Thoracic aorta endothelial cell (primary cell): ENCODE data around the gene CLK2. TPM values are rescaled to one million over a fixed set of nuclear protein-coding genes. Genes with fewer than 3 reads are reported as not detected.

Experiments used
- total RNA-seq: library from RNA; depleted of rRNA; stranded (reverse); fragments of >200 nt; gene quantifications from 2 replicates; pipeline ENCODE4 v1.2.3, GENCODE V29; 2012

CLK2 gene
- total RNA-seq: 33.8 and 34.6 TPM in 2 replicates

DNA sequence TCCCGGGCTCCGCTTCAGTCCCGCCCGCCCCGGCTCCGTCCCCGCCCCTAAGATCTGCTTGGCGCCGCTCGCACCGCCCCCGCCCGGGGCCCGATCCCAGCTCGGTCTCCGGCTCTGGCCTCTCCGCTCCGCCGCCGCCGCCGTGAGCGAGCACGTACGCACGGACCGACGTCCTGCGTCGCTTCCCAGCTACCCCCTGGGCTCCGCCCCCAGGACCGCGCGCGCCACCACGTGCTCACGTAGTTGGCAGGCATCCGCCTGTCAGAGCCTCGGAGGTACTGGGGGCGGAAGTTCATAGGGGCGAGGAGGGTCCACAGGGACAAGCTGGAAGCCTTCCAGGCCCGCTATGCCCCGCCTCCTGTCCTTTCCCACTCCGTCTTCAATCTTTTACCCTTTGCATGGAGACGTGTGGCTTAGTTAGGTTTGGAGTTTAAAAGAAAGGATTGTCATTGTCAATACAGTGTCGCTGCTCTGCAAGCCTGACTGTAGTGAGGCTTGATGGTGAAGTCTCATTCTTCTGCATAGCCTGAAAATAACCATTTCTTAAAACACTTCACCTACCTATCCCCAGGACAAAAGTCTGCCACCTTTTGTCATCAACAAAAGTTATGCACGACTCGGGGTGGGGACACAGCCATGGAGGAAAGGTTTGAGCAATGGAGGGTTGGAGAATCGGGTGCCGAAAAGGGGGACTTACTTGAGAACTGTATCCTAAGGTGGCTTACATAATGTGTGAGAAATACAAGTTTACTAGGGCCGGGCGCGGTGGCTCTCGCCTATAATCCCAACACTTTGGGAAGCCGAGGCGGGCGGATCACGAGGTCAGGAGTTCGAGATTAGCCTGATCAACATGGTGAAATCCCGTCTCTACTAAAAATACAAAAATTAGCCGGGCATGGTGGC is at the start of gene CLK2:
TSS of gene CLK2 (minus strand) at position 162 of the 903 bp plus-strand sequence. CDS start 2,527 bp downstream, outside the sequence.

DNA sequence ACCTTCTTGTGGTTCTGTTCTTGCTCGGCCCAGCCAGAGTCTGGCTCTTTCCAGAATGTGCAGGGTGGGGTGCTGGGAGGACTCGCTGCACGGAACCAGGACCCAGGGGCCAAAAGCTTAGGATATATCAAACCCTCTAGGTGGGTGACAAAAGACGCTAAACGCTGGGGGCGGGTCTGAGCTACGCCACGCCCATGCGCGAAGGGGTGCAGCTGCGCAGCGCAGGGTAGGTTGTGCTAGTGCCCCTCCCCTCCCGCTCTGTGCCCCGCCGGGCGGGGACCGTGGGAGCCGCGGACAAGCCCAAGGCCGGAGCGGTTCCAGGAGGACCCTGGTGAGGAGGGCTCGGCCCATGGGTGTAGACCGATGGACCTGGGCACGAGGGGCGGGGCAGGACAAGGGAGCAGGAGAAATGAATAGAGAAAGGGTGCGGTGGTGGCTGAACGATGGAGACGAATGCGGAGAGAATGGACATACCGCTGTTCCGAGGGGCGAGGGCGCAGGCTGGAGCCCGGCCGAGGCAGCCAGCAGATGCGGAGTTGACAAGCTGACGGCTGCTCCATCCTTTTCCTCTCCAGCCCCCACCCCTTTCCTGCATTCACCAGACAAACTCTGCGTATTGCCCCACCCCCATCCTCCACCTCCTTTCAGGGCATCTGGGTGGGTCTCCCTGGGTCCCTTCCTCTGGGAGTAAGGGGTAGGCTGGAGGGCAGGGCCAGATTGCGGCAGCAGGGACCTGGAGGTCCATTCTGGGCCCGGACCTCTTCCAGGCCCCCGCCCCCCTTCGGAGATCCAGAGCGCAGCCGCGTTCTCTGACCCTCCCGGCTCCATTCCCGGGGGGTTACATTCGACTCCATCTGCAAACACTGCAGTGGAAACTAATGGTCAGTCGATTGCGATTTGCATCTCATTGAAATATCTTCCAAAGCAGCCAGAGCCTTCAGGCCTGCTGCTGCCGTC is 47.6 kb upstream of the CLK2 start, which contains the start of gene RUSC1:
TSS of gene RUSC1 (plus strand) at position 234 of the 957 bp plus-strand sequence. CDS start 880 bp downstream, outside the sequence.

DNA sequence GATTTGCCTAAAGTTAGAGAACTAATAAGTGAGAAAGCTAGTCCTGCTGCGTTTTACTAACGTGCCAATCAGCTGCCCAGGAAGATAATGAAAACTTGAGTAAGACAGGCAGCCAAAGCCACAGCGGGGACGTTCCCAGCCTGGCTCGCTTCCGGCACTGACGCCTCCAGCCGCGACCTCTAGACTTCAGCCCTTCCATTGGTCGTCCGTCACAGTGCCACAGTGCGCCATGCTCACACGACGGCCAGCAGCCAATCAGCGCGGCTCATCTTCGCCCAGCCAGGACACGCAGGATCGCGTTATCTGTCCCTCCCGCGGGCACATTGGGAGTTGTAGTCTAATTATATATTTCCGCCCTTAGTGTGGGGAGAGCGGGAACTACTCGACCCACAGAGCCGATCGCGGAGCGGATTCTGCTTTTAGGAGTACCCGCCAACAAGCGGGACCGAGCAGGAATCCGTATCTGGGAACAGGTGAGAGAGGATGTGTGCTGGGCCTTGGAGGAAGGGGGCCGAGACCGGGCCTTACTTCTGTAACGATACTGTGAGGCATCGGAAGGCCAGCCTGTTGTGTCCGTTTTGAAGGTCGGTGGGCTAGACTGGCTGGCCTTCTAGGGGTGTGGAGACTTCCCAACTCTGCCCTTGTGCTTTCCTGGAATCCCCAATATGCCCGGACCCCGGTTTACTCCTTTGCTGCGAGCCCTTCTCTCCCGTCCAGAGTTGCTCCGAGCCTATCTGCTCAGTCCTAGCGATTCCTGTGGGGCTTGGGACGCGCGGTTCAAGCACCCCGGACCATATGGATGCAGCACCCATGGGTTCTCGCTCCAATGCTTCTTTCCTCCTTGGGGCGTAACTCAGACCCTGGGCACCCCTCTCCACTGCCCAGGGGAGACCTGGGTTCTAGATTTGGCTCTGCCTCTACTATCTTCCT is 35.5 kb upstream of the CLK2 start, which contains the start of gene FDPS:
TSS of gene FDPS (plus strand) at position 374 of the 930 bp plus-strand sequence. CDS start 924 bp downstream, outside the sequence.

DNA sequence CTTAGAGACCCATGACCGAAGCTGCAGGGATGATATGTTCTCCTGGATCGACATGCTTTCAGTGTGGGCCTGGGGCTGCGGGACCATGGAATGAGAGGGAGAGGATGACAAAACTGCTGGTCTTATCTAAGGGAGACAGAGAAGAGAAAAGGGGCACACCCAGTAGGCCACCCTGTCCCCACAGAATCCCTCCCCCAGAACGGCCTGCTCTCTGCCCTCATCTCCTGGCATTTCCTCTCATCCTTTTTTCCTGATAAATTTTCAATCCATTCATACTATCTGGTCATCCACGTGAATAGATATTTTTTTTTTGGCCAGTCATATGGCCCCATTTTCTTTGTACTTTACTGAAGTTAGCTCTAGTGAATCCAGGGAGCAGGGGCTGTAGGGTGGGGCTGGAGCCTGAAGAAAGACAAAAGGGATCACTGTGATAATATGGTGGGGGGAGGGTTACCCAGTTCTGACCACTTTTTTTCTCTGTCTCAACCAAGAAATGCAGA is 28.1 kb upstream of the CLK2 start, which contains the start of gene PKLR:
TSS of gene PKLR (minus strand) at position 97 of the 500 bp plus-strand sequence. CDS start at position 54, 43 bp downstream.

DNA sequence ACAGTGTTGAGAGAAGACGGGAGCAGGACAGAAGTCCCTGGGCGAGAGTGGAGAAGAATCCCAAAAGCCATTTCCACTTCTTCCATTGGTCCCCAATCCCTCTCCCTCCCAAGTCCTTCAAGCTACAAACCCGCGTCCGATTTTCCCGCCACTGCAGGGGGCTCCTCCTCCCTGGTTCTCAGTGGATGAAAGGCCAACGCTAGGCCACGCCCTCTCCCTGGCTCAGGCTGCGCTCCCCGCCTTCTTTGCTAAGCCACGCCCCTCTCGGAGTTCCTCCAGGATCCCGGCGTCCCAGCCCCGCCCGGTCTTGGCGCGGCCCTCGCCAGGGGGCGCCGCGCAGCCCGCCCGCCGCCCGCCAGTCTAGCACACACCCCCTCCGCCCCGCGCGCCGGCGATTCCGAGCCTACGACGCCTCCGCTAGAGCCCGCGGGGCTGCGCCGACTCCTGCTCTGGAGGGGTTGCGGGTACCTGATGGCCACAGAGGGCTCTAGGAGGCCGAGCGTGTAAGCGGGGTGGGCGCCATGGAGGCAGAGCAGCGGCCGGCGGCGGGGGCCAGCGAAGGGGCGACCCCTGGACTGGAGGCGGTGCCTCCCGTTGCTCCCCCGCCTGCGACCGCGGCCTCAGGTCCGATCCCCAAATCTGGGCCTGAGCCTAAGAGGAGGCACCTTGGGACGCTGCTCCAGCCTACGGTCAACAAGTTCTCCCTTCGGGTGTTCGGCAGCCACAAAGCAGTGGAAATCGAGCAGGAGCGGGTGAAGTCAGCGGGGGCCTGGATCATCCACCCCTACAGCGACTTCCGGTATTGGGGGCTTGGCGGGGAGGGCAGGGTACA is 4.0 kb upstream of the CLK2 start, which contains the start of gene HCN3:
TSS of gene HCN3 (plus strand) at position 394 of the 832 bp plus-strand sequence. CDS start at position 522, 128 bp downstream.

DNA sequence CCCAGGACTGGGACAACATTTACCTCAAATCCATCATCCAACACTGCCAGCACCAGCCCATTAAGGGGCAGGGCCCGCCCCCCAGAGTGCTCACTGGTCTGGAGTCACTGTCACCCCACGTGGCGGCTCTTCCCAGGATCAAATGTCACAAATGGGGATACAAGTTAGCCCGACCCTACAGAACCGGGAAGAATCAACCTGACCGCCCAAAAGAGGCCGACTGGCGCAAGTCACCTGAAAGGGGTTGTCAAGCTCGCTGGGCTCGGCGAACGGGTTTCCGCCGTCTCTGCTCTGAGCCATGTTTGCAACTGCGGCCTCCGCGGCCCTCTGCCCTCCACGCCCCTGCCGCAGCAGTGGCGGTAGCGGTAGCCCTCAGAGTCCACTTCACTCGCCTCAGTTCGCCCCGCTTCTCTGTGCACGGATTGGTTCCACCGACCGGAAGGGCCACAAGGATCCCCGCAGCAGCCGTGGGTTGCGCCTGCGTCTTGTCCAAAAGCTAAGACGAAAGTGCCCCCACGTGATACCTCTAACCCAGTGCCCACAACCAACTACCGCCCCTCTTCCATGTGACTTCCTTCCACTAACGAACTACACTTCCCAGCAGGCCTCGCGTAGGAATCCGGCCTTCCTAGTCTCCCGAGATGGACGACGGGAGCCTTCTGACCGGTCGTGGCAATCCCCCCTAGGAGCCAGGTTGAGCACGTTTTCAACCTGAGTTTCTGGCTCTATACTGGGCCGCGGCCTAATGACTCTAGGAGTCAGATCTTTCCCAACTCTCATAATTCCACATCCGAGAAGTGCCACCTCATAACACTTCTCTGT is 11.2 kb downstream of the CLK2 start, which contains the start of gene SCAMP3:
TSS of gene SCAMP3 (minus strand) at position 509 of the 822 bp plus-strand sequence. CDS start at position 300, 209 bp downstream.

DNA sequence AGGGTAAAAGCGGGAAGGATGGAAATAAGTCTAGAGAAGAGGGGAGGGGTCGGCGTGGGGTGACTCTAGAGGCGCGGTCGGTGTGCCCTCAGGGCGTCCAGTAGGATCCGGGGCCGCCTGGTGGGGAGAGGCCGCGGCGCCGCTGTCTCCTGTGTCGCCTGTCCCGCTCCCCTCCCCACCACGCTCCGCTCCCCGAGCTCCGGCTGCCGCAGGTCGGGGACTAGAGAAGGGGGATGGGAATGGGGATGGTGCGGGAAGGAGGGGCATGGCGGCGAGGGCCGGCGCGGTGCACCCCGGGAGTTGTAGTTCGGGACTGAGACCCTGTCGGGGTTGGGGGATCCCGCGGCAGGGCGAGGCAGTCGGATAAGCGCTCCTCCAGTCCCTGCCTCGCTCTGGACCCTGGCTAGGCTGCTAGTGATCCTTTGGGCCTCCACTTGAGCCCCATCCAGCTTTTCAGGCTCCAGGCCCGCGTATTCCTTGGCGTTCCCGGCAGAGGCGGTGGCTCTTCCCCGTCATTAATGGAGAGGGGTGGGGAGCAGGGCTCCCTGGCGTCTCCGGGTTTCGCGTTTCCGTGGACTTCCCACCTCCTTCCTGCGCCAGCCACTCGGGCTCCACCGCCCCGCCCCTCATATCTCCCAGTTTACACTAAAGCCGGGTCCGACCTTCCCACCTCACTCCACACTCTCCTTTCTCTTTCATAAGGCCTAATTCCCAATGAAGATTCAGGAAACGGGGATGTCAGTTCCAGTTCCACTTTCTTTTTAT is 17.9 kb downstream of the CLK2 start, which contains the start of gene ENTREP3:
TSS of gene ENTREP3 (minus strand) at position 241 of the 765 bp plus-strand sequence. CDS start 606 bp downstream, outside the sequence.

Other genes starting within 250 kb of the CLK2 start
- gene DCST2, start 239.7 kb downstream of the CLK2 start, total RNA-seq: 0.29 TPM in 1 of 2 replicates, not detected in the other
- gene DCST1, start 239.7 kb downstream of the CLK2 start, total RNA-seq: not detected in 2 replicates
- 172 and 268 TPM in 2 replicates for gene ADAM15, start 222.2 kb downstream of the CLK2 start, total RNA-seq
- gene EFNA4, start 209.8 kb downstream of the CLK2 start, total RNA-seq: 4.0 and 7.0 TPM in 2 replicates
- gene EFNA3, start 194.7 kb downstream of the CLK2 start, total RNA-seq: 0.66 and 1.9 TPM in 2 replicates
- 30.5 and 45.1 TPM in 2 replicates for gene EFNA1, start 145.6 kb downstream of the CLK2 start, total RNA-seq
- 24.3 and 39.1 TPM in 2 replicates for gene SLC50A1, start 137.7 kb downstream of the CLK2 start, total RNA-seq
- gene DPM3, start 133.0 kb downstream of the CLK2 start, total RNA-seq: 23.7 and 37.9 TPM in 2 replicates
- gene KRTCAP2, start 100.2 kb downstream of the CLK2 start, total RNA-seq: 77.7 and 105 TPM in 2 replicates
- 5.7 and 7.2 TPM in 2 replicates for gene TRIM46, start 99.7 kb downstream of the CLK2 start, total RNA-seq
- 8.5 and 9.1 TPM in 2 replicates for gene THBS3, start 65.6 kb downstream of the CLK2 start, total RNA-seq
- 36.7 and 43.9 TPM in 2 replicates for gene MTX1, start 64.8 kb downstream of the CLK2 start, total RNA-seq
- gene ENTREP3, start 18.0 kb downstream of the CLK2 start, total RNA-seq: 11.8 and 15.3 TPM in 2 replicates
- gene SCAMP3, start 11.1 kb downstream of the CLK2 start, total RNA-seq: 36.3 and 45.4 TPM in 2 replicates
- gene HCN3, start 4.0 kb upstream of the CLK2 start, total RNA-seq: 0.40 and 0.65 TPM in 2 replicates
- gene PKLR, start 27.9 kb upstream of the CLK2 start, total RNA-seq: not detected in 2 replicates
- 391 and 487 TPM in 2 replicates for gene FDPS, start 35.4 kb upstream of the CLK2 start, total RNA-seq
- gene RUSC1, start 47.4 kb upstream of the CLK2 start, total RNA-seq: 13.7 and 19.6 TPM in 2 replicates